Posterior vena cava (tissue), 2 donors: ENCODE data around the gene SLC17A3. TPM values are rescaled to one million over a fixed set of nuclear protein-coding genes. Genes with fewer than 3 reads are reported as not detected.

Source experiments
- DNase-seq: peaks from one replicate; pipeline ENCODE4 v3.0.0-alpha.2; 2020; ENCODE audit warnings: low spot score
- intact Hi-C, 2 donors: fragments of 100-400 bp; cut with DNase I; formaldehyde crosslinking; loops; one replicate each; pipeline versions ENCODE4 v1.14.1 to v1.14.2; 2022 to 2023
- total RNA-seq, 2 donors: library from RNA; stranded (reverse); fragmentation: NEBNext Ultra II Directional; extraction: Animal tissue kit (Norgen Biotek cat#: 25700); gene quantifications; one replicate each; pipeline ENCODE4 v1.2.1, GENCODE V29; 2021
- donor health status: DM: yes; HTN: yes; CAD: no.
- donor health status: DM: yes; HTN: yes; CAD: no.

Gene SLC17A3
- total RNA-seq, 2 donors from 2014 or later, result not detected

- intact Hi-C loops, result no loop called here
- no peak for DNase-seq
Observed at GRCh38 chr6:25863360-25863759, 10.7 kb downstream of the SLC17A3 start.

- intact Hi-C loops, result no loop called here
- DNase-seq, result no peak
Observed at GRCh38 chr6:25862199-25862598, 11.8 kb downstream of the SLC17A3 start.

GRCh38 chr6:25852756-25853155 is 21.3 kb downstream of the SLC17A3 start:
- intact Hi-C loops, result no loop called here
- no peak for DNase-seq

GRCh38 chr6:25851961-25852360 is 22.1 kb downstream of the SLC17A3 start:
- intact Hi-C loops, result no loop called here
- no peak for DNase-seq

- DNase-seq, result no peak
- intact Hi-C loops, result loop anchor here in 1 of 2 donors (5.0 kb wide), 1 partner anchor 1198 kb away; no protein-coding TSS in a partner anchor
Observed at GRCh38 chr6:25844518-25844917, 29.5 kb downstream of the SLC17A3 start.

- intact Hi-C loops, result loop anchor here in 1 of 2 donors (5.0 kb wide), 1 partner anchor 1200 kb away; no protein-coding TSS in a partner anchor
- no peak for DNase-seq
Observed at GRCh38 chr6:25842526-25842925, 31.5 kb downstream of the SLC17A3 start.

GRCh38 chr6:25835442-25836283 is 38.4 kb downstream of the SLC17A3 start:
- no peak for DNase-seq
- intact Hi-C loops, result no loop called here

- DNase-seq, result no peak
- intact Hi-C loops, result no loop called here
Observed at GRCh38 chr6:25834950-25835349, 39.1 kb downstream of the SLC17A3 start.

GRCh38 chr6:25833136-25833535 is 40.9 kb downstream of the SLC17A3 start:
- DNase-seq, result no peak
- intact Hi-C loops, result no loop called here

- DNase-seq, result no peak
- intact Hi-C loops, result no loop called here
Observed at GRCh38 chr6:25832670-25833069, 41.4 kb downstream of the SLC17A3 start.

- intact Hi-C loops, result no loop called here
- DNase-seq, result no peak
Observed at GRCh38 chr6:25832307-25832662, 41.8 kb downstream of the SLC17A3 start.

- intact Hi-C loops, result no loop called here
- no peak for DNase-seq
Observed at GRCh38 chr6:25831532-25832306, 42.3 kb downstream of the SLC17A3 start, which contains the start of gene SLC17A1. Gene SLC17A1, minus strand, starts transcription at chr6:25832052. Its CDS starts 1,495 bp downstream, at chr6:25830557.

- intact Hi-C loops, result no loop called here
- DNase-seq, result no peak
Observed at GRCh38 chr6:25830458-25830857, 43.6 kb downstream of the SLC17A3 start.

- no peak for DNase-seq
- intact Hi-C loops, result no loop called here
Observed at GRCh38 chr6:25829375-25829774, 44.7 kb downstream of the SLC17A3 start.

GRCh38 chr6:25821341-25821740 is 52.7 kb downstream of the SLC17A3 start:
- intact Hi-C loops, result no loop called here
- DNase-seq, result no peak

- DNase-seq, result no peak
- intact Hi-C loops, result no loop called here
Observed at GRCh38 chr6:25816252-25816651, 57.8 kb downstream of the SLC17A3 start.

GRCh38 chr6:25815194-25815593 is 58.8 kb downstream of the SLC17A3 start:
- intact Hi-C loops, result loop anchor here in 1 of 2 donors (1.0 kb wide), 1 partner anchor 21 kb away; no protein-coding TSS in a partner anchor
- DNase-seq, result no peak

- DNase-seq, result no peak
- intact Hi-C loops, result loop anchor here in 1 of 2 donors (1.0 kb wide), 1 partner anchor 8 kb away; no protein-coding TSS in a partner anchor
Observed at GRCh38 chr6:25804804-25805203, 69.2 kb downstream of the SLC17A3 start.

GRCh38 chr6:25801436-25801835 is 72.6 kb downstream of the SLC17A3 start:
- intact Hi-C loops, result no loop called here
- no peak for DNase-seq
